ENCODE measurements around the gene BRD9.
A peak's percentile ranks its signal among the peaks of the same experiment; 100 is the strongest.

Gene BRD9

GRCh38 chr5:923281-923873, 30.8 kb upstream of the BRD9 start:
- H3K27me3 ChIP-seq (ENCODE audit: insufficient read depth, low read depth) = no peaks in the 10 kb centered on the region
- no peaks in the 10 kb centered on the region for H4K20me1 ChIP-seq (ENCODE audit: insufficient read depth)
- TF ChIP-seq CTCF (conservative IDR thresholded peaks at IDR 0.05; ENCODE audit: low read depth, low read length) = peak; percentile 89
- no peak overlapping the region for H3K27ac ChIP-seq
- H3K36me3 ChIP-seq (ENCODE audit: insufficient read depth) = no peaks in the 10 kb centered on the region
- peak overlapping the region; percentile 1; the same call in 1 of the 2 replicates for H2AFZ ChIP-seq (ENCODE audit: low read depth)
- no peak overlapping the region for H3K9ac ChIP-seq
- no peak overlapping the region for H3K4me3 ChIP-seq (IDR thresholded peaks at IDR 0.05; ENCODE audit: insufficient read depth, low read depth, low read length)
- peak overlapping the region; percentile 42 for H3K4me2 ChIP-seq
- H3K79me2 ChIP-seq (ENCODE audit: insufficient read depth, low read depth) = no peaks in the 10 kb centered on the region
- peaks cover 15% of the 10 kb centered on the region for H3K4me1 ChIP-seq (ENCODE audit: low read depth, poor library complexity, severe bottlenecking)

- H3K9ac ChIP-seq = no peak overlapping the region
- H3K4me2 ChIP-seq = 0 out of 2 replicates have a peak overlapping the region, but pooled peaks have one; percentile 13
- no peaks in the 10 kb centered on the region for H3K27me3 ChIP-seq (ENCODE audit: insufficient read depth, low read depth)
- no peaks in the 10 kb centered on the region for H3K36me3 ChIP-seq (ENCODE audit: insufficient read depth)
- H4K20me1 ChIP-seq (ENCODE audit: insufficient read depth) = no peaks in the 10 kb centered on the region
- H2AFZ ChIP-seq (ENCODE audit: low read depth) = no peak overlapping the region
- peaks cover 15% of the 10 kb centered on the region for H3K4me1 ChIP-seq (ENCODE audit: low read depth, poor library complexity, severe bottlenecking)
- H3K4me3 ChIP-seq (IDR thresholded peaks at IDR 0.05; ENCODE audit: insufficient read depth, low read depth, low read length) = no peak overlapping the region
- H3K27ac ChIP-seq = no peak overlapping the region
- TF ChIP-seq CTCF (conservative IDR thresholded peaks at IDR 0.05; ENCODE audit: low read depth, low read length) = no peak
- no peaks in the 10 kb centered on the region for H3K79me2 ChIP-seq (ENCODE audit: insufficient read depth, low read depth)
Measured at GRCh38 chr5:922436-923280, 30.1 kb upstream of the BRD9 start.

GRCh38 chr5:921456-922435, 29.1 kb upstream of the BRD9 start:
- no peak for TF ChIP-seq CTCF (conservative IDR thresholded peaks at IDR 0.05; ENCODE audit: low read depth, low read length)

GRCh38 chr5:920321-920720, 27.7 kb upstream of the BRD9 start:
- no peaks in the 10 kb centered on the region; the same call in 1 of the 2 replicates for H3K36me3 ChIP-seq (ENCODE audit: insufficient read depth)

More at GRCh38 chr5:921456-922435, 29.1 kb upstream of the BRD9 start:
- H3K27ac ChIP-seq = no peak overlapping the region
- no peaks in the 10 kb centered on the region for H3K27me3 ChIP-seq (ENCODE audit: insufficient read depth, low read depth)
- H3K36me3 ChIP-seq (ENCODE audit: insufficient read depth) = no peaks in the 10 kb centered on the region
- no peak overlapping the region for H3K4me2 ChIP-seq
- H3K79me2 ChIP-seq (ENCODE audit: insufficient read depth, low read depth) = no peaks in the 10 kb centered on the region
- no peaks in the 10 kb centered on the region for H4K20me1 ChIP-seq (ENCODE audit: insufficient read depth)
- no peak overlapping the region for H2AFZ ChIP-seq (ENCODE audit: low read depth)
- no peak overlapping the region for H3K4me3 ChIP-seq (IDR thresholded peaks at IDR 0.05; ENCODE audit: insufficient read depth, low read depth, low read length)
- H3K9ac ChIP-seq = no peak overlapping the region
- peaks cover 15% of the 10 kb centered on the region for H3K4me1 ChIP-seq (ENCODE audit: low read depth, poor library complexity, severe bottlenecking)

More at GRCh38 chr5:920321-920720, 27.7 kb upstream of the BRD9 start:
- Histone ChIP-seq H3K9ac (no peak overlapping the region), H3K27ac (no peak overlapping the region), H3K4me3 (IDR thresholded peaks at IDR 0.05; ENCODE audit: insufficient read depth, low read depth, low read length) (no peak overlapping the region), H3K4me2 (no peak overlapping the region), H3K79me2 (ENCODE audit: insufficient read depth, low read depth) (no peaks in the 10 kb centered on the region), H3K4me1 (ENCODE audit: low read depth, poor library complexity, severe bottlenecking) (peaks cover 15% of the 10 kb centered on the region), H4K20me1 (ENCODE audit: insufficient read depth) (no peaks in the 10 kb centered on the region), H2AFZ (ENCODE audit: low read depth) (no peak overlapping the region), H3K27me3 (ENCODE audit: insufficient read depth, low read depth) (no peaks in the 10 kb centered on the region)
- no peak for TF ChIP-seq CTCF (conservative IDR thresholded peaks at IDR 0.05; ENCODE audit: low read depth, low read length)

Measured in KMS-11 (cell line).